Osteoblast (primary cell): ENCODE measurements around the gene SLC18A3. TPM values are rescaled to one million over a fixed set of nuclear protein-coding genes. Genes with fewer than 3 reads are reported as not detected.
A peak's percentile ranks its signal among the peaks of the same experiment; 100 is the strongest.

Experiments
- DNase-seq: peaks from one replicate; pipeline ENCODE4 v3.0.0; 2011; ENCODE audit warnings: low spot score, mixed read lengths; ENCODE audit not compliant: insufficient read length; ENCODE audit errors: missing footprints
- H2AFZ ChIP-seq: 2 replicates; pipeline ENCODE4 v1.6.0; 2011; ENCODE audit warnings: mild to moderate bottlenecking, low read length
- H3K27ac ChIP-seq: 2 replicates; pipeline ENCODE4 v1.5.1; 2011; ENCODE audit warnings: mild to moderate bottlenecking, low read depth, low read length, moderate library complexity
- H3K27me3 ChIP-seq: 2 replicates; pipeline ENCODE4 v1.6.0; 2012; ENCODE audit warnings: mild to moderate bottlenecking, control low read depth, inconsistent platforms, low read length, moderate library complexity; ENCODE audit not compliant: insufficient read depth
- H3K36me3 ChIP-seq: 2 replicates; pipeline ENCODE4 v1.5.1; 2011; ENCODE audit warnings: mild to moderate bottlenecking, low read length, control low read depth, moderate library complexity; ENCODE audit not compliant: insufficient read depth
- H3K4me1 ChIP-seq: 2 replicates; pipeline ENCODE4 v1.5.1; 2011; ENCODE audit warnings: mild to moderate bottlenecking, low read length, control low read depth, moderate library complexity; ENCODE audit not compliant: insufficient read depth
- H3K4me2 ChIP-seq: 2 replicates; pipeline ENCODE4 v1.6.0; 2011; ENCODE audit warnings: mild to moderate bottlenecking, low read length; ENCODE audit not compliant: insufficient read depth
- H3K4me3 ChIP-seq: fragments of 200-600 bp; sonication (generic); 3 replicates; pipeline ENCODE4 v1.5.1; 2012; ENCODE audit warnings: mild to moderate bottlenecking, low read length, inconsistent platforms; ENCODE audit not compliant: insufficient read depth
- H3K79me2 ChIP-seq: 2 replicates; pipeline ENCODE4 v1.6.0; 2012; ENCODE audit warnings: mild to moderate bottlenecking, low read length, control low read depth, inconsistent platforms; ENCODE audit not compliant: insufficient read depth
- H3K9me3 ChIP-seq: 2 replicates; pipeline ENCODE4 v1.5.1; 2011; ENCODE audit warnings: low read depth, low read length, control low read depth
- H4K20me1 ChIP-seq: 2 replicates; pipeline ENCODE4 v1.6.0; 2012; ENCODE audit warnings: mild to moderate bottlenecking, low read length, control low read depth; ENCODE audit not compliant: insufficient read depth
- total RNA-seq: library from RNA; depleted of rRNA; stranded (reverse); fragments of >200 nt; gene quantifications from 2 replicates; pipeline ENCODE4 v1.2.3, GENCODE V29; 2012
- TF ChIP-seq, protein P1 (sequence below): IDR thresholded peaks from 2 replicates; pipeline ENCODE4 v1.5.1; 2011; ENCODE audit warnings: mild to moderate bottlenecking, low read depth, low read length, moderate library complexity; ENCODE audit errors: extremely low read depth

SLC18A3 gene
- total RNA-seq, 1 donor: not detected

DNA sequence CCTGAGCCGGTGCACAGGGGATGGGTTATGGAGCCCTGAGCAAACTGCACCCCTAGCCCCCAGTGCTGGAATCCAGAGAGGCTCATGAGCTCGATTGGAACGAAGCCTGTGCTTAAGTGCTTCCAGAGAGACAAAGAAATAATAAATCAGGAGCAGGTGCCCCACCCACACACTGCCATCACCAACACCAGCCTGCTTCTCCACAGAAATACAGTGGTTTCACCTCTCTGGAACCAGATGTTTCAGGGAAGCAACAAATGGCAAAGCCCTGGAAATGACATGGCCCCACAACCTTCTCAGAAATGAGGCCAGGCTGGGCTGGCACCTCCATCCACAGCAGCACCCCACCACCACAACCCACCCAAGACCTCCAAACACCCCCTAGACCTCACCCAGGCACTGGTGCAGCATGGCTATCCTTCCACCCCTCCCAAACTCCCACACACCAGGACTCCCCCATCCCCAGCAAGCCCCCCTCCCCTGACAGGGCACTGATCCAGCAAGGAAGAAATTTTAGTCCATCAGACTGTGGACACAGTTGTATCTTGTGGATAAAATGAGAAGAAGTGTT lies 4.1 kb upstream of the SLC18A3 start:
- H3K27me3 ChIP-seq: peaks cover 52% of the 10 kb centered on the region

DNA sequence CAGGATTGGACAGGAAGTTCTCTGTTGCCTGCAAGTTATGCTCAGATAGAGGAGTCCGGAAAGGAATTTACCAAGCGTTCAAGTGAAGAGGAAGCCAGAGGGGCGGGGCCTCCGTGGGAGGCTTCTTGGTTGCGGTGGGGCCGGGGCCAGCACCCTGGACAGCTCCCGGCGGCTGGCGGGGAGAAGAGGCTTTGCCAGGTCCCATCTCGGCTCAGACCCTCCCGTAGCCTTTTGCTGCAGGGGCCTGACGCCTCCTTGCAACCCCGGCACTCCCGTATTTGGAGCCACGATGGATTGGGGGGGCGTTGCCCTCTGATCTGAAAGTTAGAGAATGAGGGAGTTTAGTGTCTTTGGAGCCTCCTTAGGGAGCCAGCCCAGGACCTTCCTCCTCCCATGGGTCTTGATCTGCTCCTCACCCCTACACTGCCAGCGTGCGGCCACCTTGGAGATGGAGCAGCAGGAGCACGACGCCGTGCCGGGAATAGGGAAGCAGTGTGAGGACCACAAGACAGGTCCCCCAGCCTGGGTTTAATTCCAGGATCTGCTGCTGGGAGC lies 3.1 kb upstream of the SLC18A3 start:
- TF ChIP-seq, protein P1, sequence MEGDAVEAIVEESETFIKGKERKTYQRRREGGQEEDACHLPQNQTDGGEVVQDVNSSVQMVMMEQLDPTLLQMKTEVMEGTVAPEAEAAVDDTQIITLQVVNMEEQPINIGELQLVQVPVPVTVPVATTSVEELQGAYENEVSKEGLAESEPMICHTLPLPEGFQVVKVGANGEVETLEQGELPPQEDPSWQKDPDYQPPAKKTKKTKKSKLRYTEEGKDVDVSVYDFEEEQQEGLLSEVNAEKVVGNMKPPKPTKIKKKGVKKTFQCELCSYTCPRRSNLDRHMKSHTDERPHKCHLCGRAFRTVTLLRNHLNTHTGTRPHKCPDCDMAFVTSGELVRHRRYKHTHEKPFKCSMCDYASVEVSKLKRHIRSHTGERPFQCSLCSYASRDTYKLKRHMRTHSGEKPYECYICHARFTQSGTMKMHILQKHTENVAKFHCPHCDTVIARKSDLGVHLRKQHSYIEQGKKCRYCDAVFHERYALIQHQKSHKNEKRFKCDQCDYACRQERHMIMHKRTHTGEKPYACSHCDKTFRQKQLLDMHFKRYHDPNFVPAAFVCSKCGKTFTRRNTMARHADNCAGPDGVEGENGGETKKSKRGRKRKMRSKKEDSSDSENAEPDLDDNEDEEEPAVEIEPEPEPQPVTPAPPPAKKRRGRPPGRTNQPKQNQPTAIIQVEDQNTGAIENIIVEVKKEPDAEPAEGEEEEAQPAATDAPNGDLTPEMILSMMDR: no peak
- Histone ChIP-seq H3K36me3 (no peaks in the 10 kb centered on the region), H3K4me1 (peaks cover under 1% of the 10 kb centered on the region), H3K27me3 (peaks cover 61% of the 10 kb centered on the region), H3K79me2 (no peaks in the 10 kb centered on the region), H2AFZ (no peak overlapping the region), H4K20me1 (no peaks in the 10 kb centered on the region), H3K4me2 (no peak overlapping the region), H3K4me3 (no peak overlapping the region), H3K27ac (no peak overlapping the region), H3K9me3 (no peaks in the 10 kb centered on the region)
- peak; percentile 98 for DNase-seq

More for the DNA sequence above, 4.1 kb upstream of the SLC18A3 start:
- H2AFZ ChIP-seq: no peak overlapping the region
- no peaks in the 10 kb centered on the region for H3K36me3 ChIP-seq
- TF ChIP-seq, protein P1: no peak
- peaks cover 8% of the 10 kb centered on the region for H3K4me1 ChIP-seq
- H3K9me3 ChIP-seq: no peaks in the 10 kb centered on the region
- no peak overlapping the region for H3K4me3 ChIP-seq
- no peak overlapping the region for H3K27ac ChIP-seq
- no peaks in the 10 kb centered on the region for H3K79me2 ChIP-seq
- peak; percentile 46 for DNase-seq
- no peaks in the 10 kb centered on the region for H4K20me1 ChIP-seq
- H3K4me2 ChIP-seq: no peak overlapping the region

DNA sequence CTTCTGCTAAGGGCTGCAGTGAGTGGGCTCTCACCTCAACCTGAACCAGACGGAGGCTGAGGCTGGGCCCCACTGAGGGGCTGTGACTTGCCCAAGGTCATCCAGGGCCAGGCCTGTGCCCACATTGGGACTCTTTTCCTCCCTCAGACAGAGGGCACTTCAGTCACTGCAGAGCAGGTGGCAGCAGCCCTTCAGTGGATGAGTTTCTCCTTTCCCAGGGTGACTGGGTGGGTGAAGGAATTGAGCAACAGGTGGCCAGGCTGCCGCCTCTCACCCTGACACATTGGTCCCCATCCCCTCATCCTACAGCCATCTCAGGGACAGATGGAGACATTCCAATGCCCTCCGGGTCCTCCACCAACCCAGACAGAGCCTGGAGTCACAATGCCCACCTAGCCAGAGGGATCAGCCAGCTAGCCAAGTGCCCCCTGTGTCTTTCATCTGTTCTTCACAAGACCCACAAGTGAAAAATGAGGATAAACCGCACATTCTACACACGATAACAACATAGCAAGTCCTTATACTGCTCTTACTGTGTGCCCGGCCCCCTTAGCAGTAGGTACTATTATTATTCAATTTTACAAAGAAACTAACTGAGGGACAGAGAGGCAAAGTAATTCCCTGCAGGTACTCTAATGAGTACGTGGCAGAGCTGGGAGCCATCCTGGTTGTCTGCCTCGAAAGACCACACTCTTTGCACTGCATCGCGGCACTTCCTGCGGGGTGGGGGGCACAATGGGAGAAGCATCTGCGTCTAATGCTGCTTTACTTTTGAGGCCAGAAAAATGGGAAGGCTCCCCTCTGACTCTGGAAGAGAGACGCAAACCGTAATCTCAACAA lies 1.7 kb upstream of the SLC18A3 start:
- no peaks in the 10 kb centered on the region for H3K79me2 ChIP-seq
- no peaks in the 10 kb centered on the region for H3K9me3 ChIP-seq
- no peaks in the 10 kb centered on the region for H3K36me3 ChIP-seq
- peak; percentile 86 for DNase-seq
- H2AFZ ChIP-seq: no peak overlapping the region
- H4K20me1 ChIP-seq: no peaks in the 10 kb centered on the region
- TF ChIP-seq, protein P1: no peak
- H3K27ac ChIP-seq: no peak overlapping the region
- H3K4me2 ChIP-seq: no peak overlapping the region
- H3K27me3 ChIP-seq: peaks cover 64% of the 10 kb centered on the region
- H3K4me3 ChIP-seq: no peak overlapping the region
- no peaks in the 10 kb centered on the region for H3K4me1 ChIP-seq

DNA sequence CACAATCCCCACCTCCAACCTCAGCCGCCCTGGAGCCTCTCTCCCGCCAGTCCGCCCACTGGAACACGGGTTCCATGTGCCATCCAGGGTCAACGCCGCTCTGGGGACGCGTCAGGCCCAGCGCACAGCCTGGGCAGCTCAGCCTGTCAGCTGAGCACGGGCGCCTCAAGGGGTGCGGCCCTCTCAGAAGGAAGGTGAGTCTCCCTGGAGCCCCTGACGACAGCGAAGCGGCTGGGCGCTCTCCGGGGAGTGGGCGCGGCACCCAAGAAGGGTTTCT lies 1.2 kb upstream of the SLC18A3 start:
- Histone ChIP-seq H4K20me1 (no peaks in the 10 kb centered on the region), H3K4me2 (no peak overlapping the region), H3K36me3 (no peaks in the 10 kb centered on the region), H3K27ac (no peak overlapping the region), H3K9me3 (no peaks in the 10 kb centered on the region), H3K4me3 (no peak overlapping the region), H3K27me3 (peaks cover 66% of the 10 kb centered on the region), H2AFZ (no peak overlapping the region), H3K4me1 (no peaks in the 10 kb centered on the region), H3K79me2 (no peaks in the 10 kb centered on the region)
- peak; percentile 80 for DNase-seq
- TF ChIP-seq, protein P1: no peak
